Endothelial cell of coronary artery (primary cell): Measurements from ENCODE around the gene LTV1. TPM values are rescaled to one million over a fixed set of nuclear protein-coding genes. Genes with fewer than 3 reads are reported as not detected.

ENCODE experiments used
- total RNA-seq: library from RNA; depleted of rRNA; stranded (reverse); fragments of >200 nt; gene quantifications from 2 replicates; pipeline ENCODE4 v1.2.3, GENCODE V29; 2014

The LTV1 gene, protein sequence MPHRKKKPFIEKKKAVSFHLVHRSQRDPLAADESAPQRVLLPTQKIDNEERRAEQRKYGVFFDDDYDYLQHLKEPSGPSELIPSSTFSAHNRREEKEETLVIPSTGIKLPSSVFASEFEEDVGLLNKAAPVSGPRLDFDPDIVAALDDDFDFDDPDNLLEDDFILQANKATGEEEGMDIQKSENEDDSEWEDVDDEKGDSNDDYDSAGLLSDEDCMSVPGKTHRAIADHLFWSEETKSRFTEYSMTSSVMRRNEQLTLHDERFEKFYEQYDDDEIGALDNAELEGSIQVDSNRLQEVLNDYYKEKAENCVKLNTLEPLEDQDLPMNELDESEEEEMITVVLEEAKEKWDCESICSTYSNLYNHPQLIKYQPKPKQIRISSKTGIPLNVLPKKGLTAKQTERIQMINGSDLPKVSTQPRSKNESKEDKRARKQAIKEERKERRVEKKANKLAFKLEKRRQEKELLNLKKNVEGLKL
- 25.3 and 26.8 TPM in 2 replicates for total RNA-seq

DNA sequence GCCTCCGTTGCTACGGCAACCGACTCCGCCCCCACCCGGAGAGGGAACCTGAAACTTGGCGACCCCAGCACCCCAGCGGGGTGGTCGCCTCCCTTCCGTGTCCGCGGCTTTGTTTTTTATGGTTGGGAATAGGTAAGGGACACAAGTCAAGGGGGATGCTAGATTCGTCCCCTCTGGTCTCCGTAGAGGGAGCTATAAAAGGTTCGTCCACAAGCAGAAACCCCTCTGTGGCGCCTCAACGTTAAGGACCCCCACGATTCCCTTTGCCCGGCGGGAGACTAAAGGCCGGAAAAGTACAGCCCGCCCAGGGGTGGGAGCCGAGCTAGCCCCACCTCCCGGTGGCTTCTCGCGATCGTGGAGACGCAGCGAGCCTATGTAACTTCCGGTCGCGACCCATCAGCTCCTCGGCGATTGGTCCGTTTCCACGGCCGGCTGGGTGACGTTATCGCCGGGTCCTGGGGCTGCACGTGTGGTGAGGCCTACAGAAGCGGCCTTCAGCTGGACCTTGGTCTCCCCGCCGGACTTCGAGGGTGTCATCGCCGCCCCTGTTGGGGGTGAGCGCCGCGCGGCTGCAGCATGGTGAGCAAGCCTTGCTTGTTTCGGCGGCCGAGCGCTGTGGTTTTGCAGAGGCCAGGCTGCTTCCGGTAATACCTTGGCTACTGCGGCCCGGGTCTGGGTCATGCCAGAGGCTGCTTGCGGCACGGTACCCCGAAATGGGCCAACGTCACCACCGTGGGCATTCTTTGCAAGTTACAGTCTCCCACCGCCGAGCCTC lies at the start of gene LTV1:
Gene LTV1, plus strand, starts transcription at position 437 of the 775 bp plus-strand sequence. Its CDS starts 140 bp downstream, at position 577.

DNA sequence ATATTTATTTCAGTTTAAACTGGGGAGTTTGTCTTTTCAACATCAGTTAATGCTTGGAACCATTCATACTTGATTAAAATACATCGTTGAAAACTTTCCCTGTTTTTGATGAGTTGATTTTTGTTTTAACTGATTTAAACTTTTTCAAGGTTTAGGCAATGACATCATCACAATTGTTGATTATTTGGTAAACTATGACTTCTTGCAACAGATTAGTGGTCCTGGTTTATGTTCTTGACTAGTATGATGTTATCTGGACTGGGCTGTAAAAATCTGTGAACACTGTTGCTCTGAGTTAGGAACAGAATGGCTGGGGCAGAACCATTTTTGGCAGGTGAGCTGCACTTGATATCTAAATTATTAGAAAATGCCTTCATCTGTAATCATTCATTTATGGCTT lies 21.1 kb downstream of the LTV1 start, which contains the start of gene ZC2HC1B:
Gene ZC2HC1B, plus strand, starts transcription at position 241 of the 400 bp plus-strand sequence. Its CDS starts 66 bp downstream, at position 307.

Other genes with a start within 250 kb of the LTV1 start
- gene PHACTR2, start 165.4 kb upstream of the LTV1 start, total RNA-seq: 81.7 and 114 TPM in 2 replicates
- not detected in 2 replicates for gene ZC2HC1B, start 21.1 kb downstream of the LTV1 start, total RNA-seq
- gene PLAGL1, start 164.9 kb downstream of the LTV1 start, total RNA-seq: 5.4 and 8.7 TPM in 2 replicates